ENCODE data around the gene MEF2D.

DNA sequence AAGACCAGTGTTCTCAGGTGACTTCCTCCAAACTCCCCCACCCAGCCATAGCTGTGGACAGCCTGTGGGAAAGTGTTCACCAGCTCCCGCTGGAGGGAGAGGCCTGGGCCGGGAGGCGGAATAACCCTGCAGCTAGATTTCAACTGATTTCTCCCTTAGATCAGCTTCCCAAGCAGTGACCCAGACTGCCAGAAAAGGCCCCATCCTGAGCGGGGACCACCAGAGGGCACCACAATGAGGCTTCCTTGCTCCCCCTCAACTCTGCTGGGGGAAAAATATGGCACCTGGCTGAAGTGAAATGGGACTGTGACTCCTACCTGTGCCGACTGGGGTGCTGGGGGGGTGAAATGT, 80.7 kb downstream of the MEF2D start:
- no peak for TF ChIP-seq POLR2A (IDR thresholded peaks at IDR 0.05)
- TF ChIP-seq, protein P1, sequence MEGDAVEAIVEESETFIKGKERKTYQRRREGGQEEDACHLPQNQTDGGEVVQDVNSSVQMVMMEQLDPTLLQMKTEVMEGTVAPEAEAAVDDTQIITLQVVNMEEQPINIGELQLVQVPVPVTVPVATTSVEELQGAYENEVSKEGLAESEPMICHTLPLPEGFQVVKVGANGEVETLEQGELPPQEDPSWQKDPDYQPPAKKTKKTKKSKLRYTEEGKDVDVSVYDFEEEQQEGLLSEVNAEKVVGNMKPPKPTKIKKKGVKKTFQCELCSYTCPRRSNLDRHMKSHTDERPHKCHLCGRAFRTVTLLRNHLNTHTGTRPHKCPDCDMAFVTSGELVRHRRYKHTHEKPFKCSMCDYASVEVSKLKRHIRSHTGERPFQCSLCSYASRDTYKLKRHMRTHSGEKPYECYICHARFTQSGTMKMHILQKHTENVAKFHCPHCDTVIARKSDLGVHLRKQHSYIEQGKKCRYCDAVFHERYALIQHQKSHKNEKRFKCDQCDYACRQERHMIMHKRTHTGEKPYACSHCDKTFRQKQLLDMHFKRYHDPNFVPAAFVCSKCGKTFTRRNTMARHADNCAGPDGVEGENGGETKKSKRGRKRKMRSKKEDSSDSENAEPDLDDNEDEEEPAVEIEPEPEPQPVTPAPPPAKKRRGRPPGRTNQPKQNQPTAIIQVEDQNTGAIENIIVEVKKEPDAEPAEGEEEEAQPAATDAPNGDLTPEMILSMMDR (IDR thresholded peaks at IDR 0.05) = no peak
- TF ChIP-seq EP300 (IDR thresholded peaks at IDR 0.05) = no peak
- no peak for TF ChIP-seq POLR2AphosphoS5 (IDR thresholded peaks at IDR 0.05)

Measured in suprapubic skin (tissue), 4 donors.